ENCODE results near the gene PLEKHG3.

Gene PLEKHG3

DNA sequence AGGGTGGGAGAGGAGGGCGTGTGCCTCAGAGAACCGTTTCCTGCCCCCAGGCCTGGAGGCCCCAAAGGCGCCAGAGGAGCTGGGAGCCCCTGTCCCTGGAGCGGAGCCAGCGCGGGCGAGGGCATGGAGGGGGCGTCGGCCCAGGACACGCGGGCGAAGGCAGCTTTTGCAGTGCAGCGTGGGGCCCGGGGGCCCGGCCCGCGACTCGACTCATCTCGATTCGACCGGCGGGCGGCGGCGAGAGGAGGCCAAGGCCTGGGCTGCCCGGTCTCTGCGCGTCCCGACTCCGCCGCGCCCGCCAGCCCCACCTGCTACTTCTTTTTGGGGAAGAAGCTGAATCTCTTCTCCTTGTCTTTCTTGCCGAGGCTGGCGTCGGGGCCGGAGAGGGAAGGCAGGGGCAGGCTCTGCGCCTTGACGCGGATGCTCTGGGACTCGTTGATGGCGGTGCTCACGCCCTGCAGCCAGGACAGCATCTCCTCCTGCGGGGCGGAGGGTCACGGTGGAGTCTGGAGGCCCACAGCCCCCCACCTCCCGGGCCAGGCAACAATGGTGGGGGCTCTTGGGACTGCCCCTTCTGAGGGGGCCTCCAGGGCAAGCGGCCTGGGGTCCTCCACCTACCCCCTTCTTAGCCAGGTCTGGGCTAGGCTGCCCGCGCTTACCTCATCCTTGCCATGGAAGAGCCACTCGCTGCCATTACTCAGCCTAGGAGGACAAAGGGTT lies 44.9 kb downstream of the PLEKHG3 start:
- no peak for DNase-seq

DNA sequence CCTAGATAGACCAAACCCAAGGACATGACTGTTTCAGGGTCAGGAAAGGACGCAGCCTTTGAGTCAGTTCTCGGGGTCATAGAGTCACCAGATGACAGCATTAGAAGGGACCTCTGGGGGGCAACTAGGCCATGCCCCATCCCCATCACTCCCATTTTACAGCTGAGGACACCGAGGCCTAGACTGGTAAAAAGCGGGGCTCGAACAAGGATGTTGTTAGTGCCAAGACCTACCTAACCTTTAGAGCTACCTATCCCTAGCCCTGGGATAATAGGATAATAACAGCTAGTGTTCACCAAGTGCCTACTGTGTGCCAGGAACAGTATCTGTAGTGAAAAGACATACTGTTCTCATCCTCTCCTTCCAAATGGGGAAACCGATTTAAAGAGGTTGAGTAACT lies 48.7 kb downstream of the PLEKHG3 start:
- DNase-seq: no peak

GRCh38 chr14:64753374-64753773 lies 49.1 kb downstream of the PLEKHG3 start:
- DNase-seq: no peak

DNA sequence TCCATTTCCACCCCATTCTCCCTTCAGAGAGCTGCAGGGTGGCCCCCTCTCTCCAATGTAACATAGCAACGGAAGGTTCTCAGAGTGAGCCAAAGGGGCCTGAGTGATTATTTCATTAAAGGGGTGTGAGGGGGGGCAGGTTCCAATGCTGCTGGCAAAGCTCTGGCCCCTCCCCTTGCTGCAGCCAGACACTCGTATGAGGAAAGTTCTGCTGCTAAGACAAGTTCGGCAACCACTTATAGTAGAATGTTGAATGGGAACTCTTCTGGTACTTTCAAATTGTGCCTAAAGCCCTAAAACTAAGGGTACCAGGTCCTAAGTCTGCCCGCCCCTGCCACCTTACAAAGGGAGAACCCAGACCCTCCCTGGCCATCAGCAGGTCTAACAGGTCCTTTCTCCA lies 49.8 kb downstream of the PLEKHG3 start:
- DNase-seq: no peak

- no peak for DNase-seq
Observed at GRCh38 chr14:64754685-64755084, 50.5 kb downstream of the PLEKHG3 start.

- peak; percentile 51 for DNase-seq
Observed at GRCh38 chr14:64755781-64756221, 51.6 kb downstream of the PLEKHG3 start.

- DNase-seq: no peak
Observed at GRCh38 chr14:64756712-64757111, 52.5 kb downstream of the PLEKHG3 start.

- no peak for DNase-seq
Observed at GRCh38 chr14:64757601-64758000, 53.4 kb downstream of the PLEKHG3 start.

- DNase-seq: no peak
Observed at GRCh38 chr14:64758025-64758521, 53.8 kb downstream of the PLEKHG3 start.

- no peak for DNase-seq
Observed at GRCh38 chr14:64758691-64759554, 54.7 kb downstream of the PLEKHG3 start.

DNA sequence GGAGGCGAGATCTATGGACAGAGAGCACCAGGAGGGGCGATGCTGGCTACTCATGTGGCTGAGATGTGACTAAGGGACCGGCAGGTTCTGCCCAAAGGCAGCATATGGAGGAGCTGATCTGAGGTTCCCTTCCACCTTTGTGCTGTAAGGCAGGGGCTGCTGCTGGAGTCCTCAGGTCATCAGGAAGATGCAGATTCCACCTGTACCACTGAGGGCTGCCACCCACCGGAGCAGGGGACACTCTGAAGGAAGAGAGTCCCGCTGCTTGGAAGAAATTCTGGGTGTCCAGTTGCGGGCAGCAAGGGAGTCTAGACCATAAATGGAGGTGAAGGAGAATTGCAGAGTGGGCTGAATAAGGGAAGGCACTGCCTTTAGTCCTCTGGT lies 55.3 kb downstream of the PLEKHG3 start:
- no peak for DNase-seq

DNA sequence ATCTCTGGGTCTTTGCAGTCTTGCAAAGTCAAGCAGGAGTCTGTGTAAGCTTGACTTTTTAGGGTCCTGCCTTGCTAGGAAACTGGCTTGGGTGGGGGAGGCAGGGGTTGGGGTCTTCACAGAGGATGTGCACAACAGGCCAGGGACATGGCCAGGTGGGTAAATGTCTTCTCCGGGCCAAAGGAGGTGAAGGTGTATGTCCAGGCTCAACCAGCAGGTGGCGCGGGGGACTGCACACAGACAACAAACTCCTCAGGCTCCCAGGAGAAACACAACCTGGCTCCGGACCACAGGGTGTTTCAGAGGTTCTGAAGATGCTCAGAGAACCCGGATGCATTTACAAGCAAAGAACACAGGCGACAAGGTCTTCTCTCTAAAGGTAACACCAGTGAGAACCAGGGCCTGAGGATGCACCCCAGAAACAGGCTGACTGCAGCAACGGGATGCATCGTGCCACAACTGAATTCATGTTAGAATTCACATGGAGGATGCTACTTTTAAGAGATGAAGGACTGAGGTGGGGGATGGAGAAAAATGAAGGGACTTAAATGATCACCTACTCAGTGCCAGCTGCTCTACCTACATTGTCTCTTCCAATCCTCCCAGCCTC lies 56.0 kb downstream of the PLEKHG3 start:
- peak; percentile 75 for DNase-seq

DNA sequence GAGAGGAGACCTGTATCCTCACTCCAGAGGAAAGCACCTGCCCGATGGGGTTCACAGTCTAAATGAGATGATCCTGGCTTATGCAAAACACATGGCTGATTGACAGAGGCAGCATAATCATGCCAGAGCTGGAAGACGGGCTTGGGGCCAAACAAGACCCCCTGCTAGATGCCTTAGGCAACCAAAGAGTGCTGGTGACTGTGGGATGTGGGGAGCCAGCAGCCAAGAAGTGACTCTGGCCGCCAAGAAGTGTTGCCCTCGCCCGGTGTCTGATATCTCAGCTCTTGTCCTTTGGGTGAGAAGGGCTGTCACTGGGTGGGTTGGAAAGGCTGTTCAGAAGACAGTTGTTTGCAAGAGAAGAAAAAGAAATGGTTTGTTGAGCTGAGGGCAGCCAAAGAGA lies 56.7 kb downstream of the PLEKHG3 start:
- no peak for DNase-seq

GRCh38 chr14:64761441-64762043 lies 57.3 kb downstream of the PLEKHG3 start:
- no peak for DNase-seq

DNA sequence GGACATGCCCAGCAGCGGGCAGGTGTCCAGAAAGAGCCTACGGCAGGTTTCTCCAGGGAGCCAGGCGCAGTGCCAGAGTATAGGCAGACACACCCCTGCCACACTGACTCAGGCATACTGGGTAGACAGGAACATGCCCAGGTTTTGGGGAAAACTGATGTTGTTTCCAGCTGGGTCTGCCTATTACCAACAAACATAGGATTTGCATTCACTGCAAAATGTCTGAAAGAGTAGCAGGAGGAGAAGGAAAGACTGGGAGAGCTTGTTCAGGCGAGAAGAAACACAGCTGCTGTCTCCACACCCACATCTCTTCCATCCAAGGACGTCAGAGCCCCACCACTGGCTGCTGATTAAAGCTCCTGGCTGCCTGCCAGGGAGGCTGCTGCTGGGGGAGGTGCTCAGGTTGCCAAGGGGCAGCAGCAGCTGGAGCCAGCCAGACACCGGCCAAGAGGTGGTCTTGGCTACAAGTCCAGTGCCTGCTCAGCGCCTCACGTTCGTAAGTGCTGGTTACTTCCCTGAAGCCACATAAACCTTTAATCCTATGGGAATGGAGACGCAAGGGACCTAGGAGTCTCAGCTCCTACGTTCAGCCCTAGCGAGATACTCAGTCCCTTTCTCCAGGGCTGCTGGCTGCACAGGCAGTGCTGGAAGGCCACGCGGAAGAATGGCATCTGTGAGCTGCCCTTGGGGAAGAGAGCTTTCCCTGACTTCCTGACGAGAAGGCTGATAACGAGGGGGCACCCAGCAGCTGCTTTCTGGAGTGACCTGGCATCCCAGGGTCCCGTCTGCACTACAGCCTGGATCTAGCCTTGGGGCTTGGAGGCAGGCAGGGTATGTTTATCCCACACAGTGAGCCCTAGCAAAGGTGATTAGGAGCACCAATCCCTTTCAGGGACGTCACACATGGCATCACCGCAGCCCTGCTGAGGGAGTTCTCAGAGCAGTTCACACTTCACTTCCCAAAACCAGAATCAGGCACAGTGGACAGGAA lies 58.1 kb downstream of the PLEKHG3 start:
- DNase-seq: peak; percentile 50

DNA sequence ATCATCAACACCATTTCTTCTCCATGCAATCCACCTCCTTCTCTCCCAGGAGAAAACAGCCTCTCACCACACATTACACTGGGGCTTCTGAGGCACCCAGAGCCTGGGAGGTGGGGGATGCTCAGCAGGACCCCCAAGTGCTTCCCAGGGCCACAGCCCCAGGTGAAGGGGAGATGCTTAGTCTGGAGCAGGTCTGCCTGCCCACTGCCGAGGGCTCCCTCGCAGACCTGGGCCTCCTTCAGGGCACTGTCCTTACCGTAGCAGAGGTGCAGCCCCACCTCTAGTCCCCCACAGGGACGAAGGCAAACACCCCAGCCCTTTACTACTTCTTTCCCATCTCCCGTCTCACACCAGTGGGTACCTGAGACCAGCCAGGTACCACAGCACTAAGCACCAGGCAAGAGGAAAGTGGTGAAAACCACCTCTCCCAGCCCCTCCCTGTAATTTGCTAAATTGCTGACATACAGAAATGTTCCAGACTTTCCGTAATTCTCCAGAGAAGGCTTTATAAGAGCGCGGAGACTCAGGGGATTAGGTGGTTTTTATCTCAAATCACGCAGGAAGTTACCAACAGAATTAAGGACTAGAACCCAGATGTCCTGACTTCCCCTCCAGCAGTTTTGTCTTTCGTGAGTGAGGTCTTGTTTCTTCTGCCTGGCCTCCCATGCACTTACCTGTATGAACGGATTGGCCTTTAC lies 59.0 kb downstream of the PLEKHG3 start:
- DNase-seq: no peak

DNA sequence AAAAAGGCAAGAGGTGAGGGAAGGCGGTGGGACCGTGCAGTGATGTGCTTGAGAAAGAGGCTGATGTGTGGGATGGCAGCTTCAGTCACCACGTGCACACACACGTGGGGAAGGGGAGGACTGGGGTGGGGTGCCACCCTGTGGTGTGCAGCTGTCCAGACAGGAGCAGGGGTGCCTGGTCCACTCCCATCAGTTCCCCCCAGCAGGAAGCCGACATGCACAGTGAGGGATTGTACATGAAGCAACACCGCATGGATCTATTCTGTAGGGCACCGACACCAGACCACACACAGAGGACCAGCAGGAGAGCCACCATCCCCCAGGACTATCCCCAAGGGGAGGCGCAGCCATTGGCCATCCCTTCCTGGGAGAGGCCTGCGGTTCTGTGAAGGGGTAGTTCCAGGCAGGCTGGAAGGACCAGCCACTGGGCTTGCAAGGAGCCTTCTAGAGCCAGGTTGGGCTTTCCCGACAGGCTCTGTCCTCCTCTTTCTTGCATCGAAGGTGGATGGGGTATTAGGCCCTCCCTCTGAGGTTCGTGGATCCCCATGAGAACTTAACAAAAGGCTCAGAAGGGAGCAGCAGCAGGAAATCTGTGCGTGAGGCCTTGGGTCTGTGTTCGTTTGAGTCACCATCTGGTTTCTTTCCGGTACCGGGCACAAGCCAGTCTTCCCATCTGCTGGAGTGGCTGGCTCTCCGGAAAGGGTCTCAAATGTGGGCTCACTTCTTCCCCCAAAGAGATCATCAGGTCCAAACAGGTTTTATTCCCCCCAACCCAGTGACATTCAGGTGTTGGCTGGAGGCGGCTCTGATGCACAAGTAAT lies 59.8 kb downstream of the PLEKHG3 start:
- DNase-seq: no peak

- DNase-seq: peak; percentile 73
Observed at GRCh38 chr14:64764641-64765520, 60.7 kb downstream of the PLEKHG3 start.

DNA sequence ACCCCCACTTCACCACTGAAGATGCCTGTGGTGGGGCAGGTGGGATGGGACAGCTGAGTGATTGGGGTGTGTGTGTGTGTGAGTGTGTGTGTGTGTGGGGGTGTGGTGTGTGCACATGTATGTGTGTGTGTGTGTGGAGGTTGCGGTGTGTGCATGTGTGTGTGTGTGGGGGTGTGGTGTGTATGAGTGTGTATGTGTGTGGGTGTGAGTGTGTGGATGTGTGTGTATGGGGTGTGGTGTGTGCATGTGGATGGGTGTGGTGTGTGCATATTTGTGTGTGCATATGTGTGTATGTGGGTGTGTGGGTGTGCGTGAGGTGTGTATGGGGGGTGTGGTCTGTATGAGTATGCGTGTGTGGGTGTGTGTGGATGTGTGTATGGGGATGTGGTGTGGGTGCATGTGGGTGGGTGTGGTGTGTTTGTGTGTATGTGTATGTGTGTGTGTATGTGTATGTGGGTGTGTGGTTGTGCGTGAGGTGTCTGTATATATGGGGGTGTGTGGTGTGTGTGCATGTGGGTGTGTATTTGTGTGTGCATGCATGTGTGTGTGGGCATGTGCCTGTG lies 61.6 kb downstream of the PLEKHG3 start:
- DNase-seq: no peak
